ENCODE data around the gene PTPN7.

The PTPN7 gene

GRCh38 chr1:202157945-202158344, 2.5 kb downstream of the PTPN7 start:
- H3K36me3 ChIP-seq (ENCODE audit: control insufficient read depth in 2 of 2, insufficient read depth in 1 of 2, low read length in 2 of 2), result no peaks in the 10 kb centered on the region
- ChIA-PET POLR2A (no interaction called here), CTCF (no interaction called here)
- TF ChIP-seq ZXDB (tag by site-specific recombination; IDR thresholded peaks at IDR 0.05), result no peak
- no peak for TF ChIP-seq ZNF664 (tag by site-specific recombination; IDR thresholded peaks at IDR 0.05)
- TF ChIP-seq ZNF629 (tag by site-specific recombination; IDR thresholded peaks at IDR 0.05), result no peak
- no peak for TF ChIP-seq ZNF423 (tag by site-specific recombination; IDR thresholded peaks at IDR 0.05)
- TF ChIP-seq ZNF221 (tag by site-specific recombination; IDR thresholded peaks at IDR 0.05; ENCODE audit: borderline replicate concordance), result no peak
- H3K4me3 ChIP-seq (ENCODE audit: low read depth, low read length), result no peak overlapping the region
- no peaks in the 10 kb centered on the region for H3K9me3 ChIP-seq (ENCODE audit: control insufficient read depth, insufficient read depth, low read depth, low read length)
- H3K27ac ChIP-seq (ENCODE audit: extremely low read depth, low read depth, low read length), result no peak overlapping the region
- no peaks in the 10 kb centered on the region; the same call in 1 of the 2 replicates for H3K4me1 ChIP-seq (ENCODE audit: control insufficient read depth, insufficient read depth, low read length)

- Histone ChIP-seq H3K36me3 (ENCODE audit: control insufficient read depth in 2 of 2, insufficient read depth in 1 of 2, low read length in 2 of 2) (no peaks in the 10 kb centered on the region), H3K4me1 (ENCODE audit: control insufficient read depth, insufficient read depth, low read length) (no peaks in the 10 kb centered on the region; the same call in 1 of the 2 replicates), H3K9me3 (ENCODE audit: control insufficient read depth, insufficient read depth, low read depth, low read length) (no peaks in the 10 kb centered on the region), H3K27ac (ENCODE audit: extremely low read depth, low read depth, low read length) (no peak overlapping the region), H3K4me3 (ENCODE audit: low read depth, low read length) (no peak overlapping the region)
- CTCF ChIA-PET, result interaction anchor here (0.7 to 3.8 kb wide), 4 partner anchors 21 to 194 kb away, joined by 3 to 20 read pairs (median 4); no protein-coding TSS in a partner anchor
- POLR2A ChIA-PET, result no interaction called here
- TF ChIP-seq ZIC2 (tag by site-specific recombination; IDR thresholded peaks at IDR 0.05) (peak; percentile 67), ZNF555 (tag by site-specific recombination; conservative IDR thresholded peaks at IDR 0.05) (no peak)
Observed at GRCh38 chr1:202156590-202156989, 3.8 kb downstream of the PTPN7 start.

- no peak overlapping the region for H3K27ac ChIP-seq (ENCODE audit: extremely low read depth, low read depth, low read length)
- no peaks in the 10 kb centered on the region for H3K9me3 ChIP-seq (ENCODE audit: control insufficient read depth, insufficient read depth, low read depth, low read length)
- no peaks in the 10 kb centered on the region; the same call in 1 of the 2 replicates for H3K4me1 ChIP-seq (ENCODE audit: control insufficient read depth, insufficient read depth, low read length)
- ChIA-PET POLR2A (interaction anchor here (1.3 to 1.6 kb wide), 2 partner anchors 11 to 186 kb away, joined by 3 to 8 read pairs; partner anchors contain the start of genes ARL8A and UBE2T), CTCF (interaction anchor here (0.7 to 3.8 kb wide), 19 partner anchors 7 to 193 kb away, joined by 3 to 20 read pairs (median 5); partner anchors contain the start of genes ARL8A, LGR6 and UBE2T)
- H3K36me3 ChIP-seq (ENCODE audit: control insufficient read depth in 2 of 2, insufficient read depth in 1 of 2, low read length in 2 of 2), result no peaks in the 10 kb centered on the region
- no peak overlapping the region for H3K4me3 ChIP-seq (ENCODE audit: low read depth, low read length)
- TF ChIP-seq ZNF610 (tag by site-specific recombination; IDR thresholded peaks at IDR 0.05; ENCODE audit: borderline replicate concordance), result no peak
- TF ChIP-seq ZNF148 (tag by site-specific recombination; IDR thresholded peaks at IDR 0.05; ENCODE audit: borderline replicate concordance), result no peak
- no peak for TF ChIP-seq ZNF341 (tag by site-specific recombination; IDR thresholded peaks at IDR 0.05; ENCODE audit: low read depth)
- 0 out of 2 replicates have a peak, but pooled peaks have one; percentile 36 for TF ChIP-seq BCL11B (tag by site-specific recombination; IDR thresholded peaks at IDR 0.05; ENCODE audit: low read depth)
- TF ChIP-seq PRDM10 (tag by site-specific recombination; IDR thresholded peaks at IDR 0.05), result no peak
- TF ChIP-seq ZNF121 (tag by site-specific recombination; IDR thresholded peaks at IDR 0.05), result no peak
- TF ChIP-seq ZNF280D (tag by site-specific recombination; IDR thresholded peaks at IDR 0.05), result no peak
- no peak for TF ChIP-seq ZFP69B (tag by site-specific recombination; IDR thresholded peaks at IDR 0.05)
- no peak for TF ChIP-seq ZNF843 (tag by site-specific recombination; IDR thresholded peaks at IDR 0.05)
- no peak for TF ChIP-seq ZNF350 (tag by site-specific recombination; IDR thresholded peaks at IDR 0.05)
- TF ChIP-seq ZNF704 (tag by site-specific recombination; IDR thresholded peaks at IDR 0.05), result no peak
- peak; percentile 58 for TF ChIP-seq ZFHX2 (tag by site-specific recombination; conservative IDR thresholded peaks at IDR 0.05)
- TF ChIP-seq SP2 (tag by site-specific recombination; IDR thresholded peaks at IDR 0.05), result no peak
- no peak for TF ChIP-seq ZNF366 (tag by site-specific recombination; conservative IDR thresholded peaks at IDR 0.05)
Observed at GRCh38 chr1:202155478-202156021, 4.9 kb downstream of the PTPN7 start.

Measured in HEK293 (cell line).